Activated CD4-positive, CD25-positive, alpha-beta regulatory T cell (primary cell): ENCODE results near the gene SPHK2.
"Not testable (repeated sequence)": the region's sequence is repeated elsewhere in the genome, so short reads cannot be mapped to it uniquely, and the experiment has no call there.

Experiments
- DNase-seq, 4 experiments: peaks; one replicate each; lab custom pipeline; 2025; lab: John Stamatoyannopoulos, UW

The SPHK2 gene

DNA sequence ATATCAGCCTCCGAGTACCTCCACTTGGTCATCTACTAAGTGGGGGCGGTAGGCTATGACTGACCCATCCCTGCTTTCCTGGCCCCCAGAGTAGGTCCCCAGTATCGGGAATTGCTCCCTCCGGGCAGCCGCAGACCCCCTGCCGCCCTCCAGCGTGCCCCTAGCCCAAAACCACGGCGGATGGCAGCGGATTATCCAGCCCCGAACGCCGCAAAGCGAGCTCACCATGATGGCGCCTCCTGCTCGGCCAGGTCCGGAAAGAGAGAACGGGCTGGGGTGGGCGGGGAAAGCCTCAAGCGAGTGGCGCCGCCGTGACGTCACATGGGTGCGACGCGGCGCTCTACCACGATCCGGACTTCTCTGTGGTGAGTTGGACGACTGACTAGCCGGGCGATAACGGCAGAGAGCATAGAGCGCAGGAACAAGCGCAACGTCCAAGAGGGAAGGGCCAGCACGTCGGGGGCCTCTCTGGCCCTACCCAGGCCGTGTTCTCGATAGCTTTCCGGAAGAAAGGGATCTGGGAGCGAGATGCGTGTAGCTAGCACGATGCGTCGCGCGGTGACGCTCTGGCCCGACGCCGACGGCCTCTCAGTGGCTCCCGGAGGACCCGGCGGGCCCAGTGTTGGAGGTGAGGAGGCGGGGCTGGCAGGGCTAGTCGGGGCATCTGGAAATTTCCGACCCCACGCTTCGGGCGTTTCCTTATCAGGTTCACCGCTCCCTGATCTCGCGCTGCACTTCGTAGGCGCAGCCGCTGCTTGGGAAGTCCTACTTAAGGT, at the start of gene SPHK2, which contains the start of gene RPL18:
TSS of gene SPHK2 (plus strand) at position 591 of the 776 bp plus-strand sequence. CDS start 1,009 bp downstream, outside the sequence.
TSS of gene RPL18 (minus strand) at position 263 of the 776 bp plus-strand sequence. CDS start at position 228, 35 bp downstream.
- DNase-seq = peak; percentile 93 to 96 (median 96)

DNA sequence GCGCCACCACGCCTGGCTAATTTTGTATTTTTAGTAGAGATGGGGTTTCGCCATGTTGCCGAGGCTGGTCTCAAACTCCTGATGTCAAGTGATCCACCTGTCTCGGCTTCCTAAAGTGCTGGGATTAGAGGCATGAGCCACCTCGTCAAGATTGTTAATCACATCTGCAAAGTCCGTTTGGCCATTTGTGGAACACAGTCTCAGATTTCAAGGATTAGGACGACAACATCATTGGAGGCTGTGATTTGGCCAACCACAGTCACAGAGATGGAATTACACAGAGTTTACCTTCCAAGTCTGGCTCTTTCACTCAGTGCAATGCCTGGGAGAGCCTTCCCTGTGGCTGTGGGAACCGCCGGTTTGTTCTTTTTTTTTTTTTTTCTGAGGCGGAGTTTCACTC, 49.5 kb upstream of the SPHK2 start:
- DNase-seq = no peak

DNA sequence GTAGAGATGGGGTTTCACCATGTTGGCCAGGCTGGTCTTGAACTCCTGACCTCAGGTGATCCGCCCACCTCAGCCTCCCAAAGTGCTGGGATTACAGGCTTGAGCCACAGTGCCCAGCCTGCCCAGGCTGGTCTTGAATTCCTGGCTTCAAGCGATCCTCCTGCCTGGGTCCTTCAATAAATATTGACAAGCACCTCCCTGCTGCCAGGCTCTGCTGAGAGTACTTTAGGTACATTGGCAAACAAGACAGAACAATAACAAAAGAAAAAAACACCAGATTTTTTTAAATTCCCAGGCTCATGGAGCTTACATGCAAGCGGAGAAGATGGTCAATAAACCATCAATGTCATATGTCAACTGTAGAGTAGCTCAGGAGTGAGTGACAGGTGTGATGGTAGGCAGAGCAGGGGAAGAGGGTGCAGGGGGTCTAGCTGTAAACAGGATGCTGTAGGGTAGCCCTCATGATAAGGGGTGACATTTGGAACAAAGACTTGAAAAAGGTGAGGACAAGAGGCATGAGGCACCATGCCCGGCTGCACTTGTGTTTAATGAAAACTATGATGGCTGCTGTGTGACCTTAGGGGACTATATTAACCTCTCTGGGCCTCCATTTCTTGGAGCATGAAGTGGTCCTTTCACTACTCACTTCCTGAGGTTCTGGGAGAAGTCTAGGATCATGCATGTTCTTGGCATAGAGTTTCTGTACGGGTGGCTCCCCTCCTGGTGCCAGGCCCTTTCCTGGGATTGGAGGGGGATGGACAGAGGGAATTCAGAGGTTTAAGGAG, 47.7 kb upstream of the SPHK2 start:
- no peak for DNase-seq

DNA sequence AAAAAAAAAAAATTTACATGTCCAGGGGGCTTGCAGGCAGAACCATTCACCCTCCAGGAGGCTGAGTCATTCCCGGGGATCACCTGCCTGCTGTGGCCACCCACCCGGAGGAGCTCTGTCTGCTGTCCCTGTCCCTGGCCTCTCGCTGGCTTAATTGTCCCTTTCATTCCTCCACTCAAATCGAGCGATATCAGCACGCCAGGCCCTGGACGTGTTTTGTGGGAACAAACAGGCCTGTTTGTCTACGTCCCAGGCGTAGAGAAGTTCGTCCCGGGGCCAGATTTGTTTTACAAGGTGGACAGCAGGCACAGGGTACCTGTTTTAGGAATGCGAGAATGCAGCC, 46.2 kb upstream of the SPHK2 start:
- DNase-seq = no peak

DNA sequence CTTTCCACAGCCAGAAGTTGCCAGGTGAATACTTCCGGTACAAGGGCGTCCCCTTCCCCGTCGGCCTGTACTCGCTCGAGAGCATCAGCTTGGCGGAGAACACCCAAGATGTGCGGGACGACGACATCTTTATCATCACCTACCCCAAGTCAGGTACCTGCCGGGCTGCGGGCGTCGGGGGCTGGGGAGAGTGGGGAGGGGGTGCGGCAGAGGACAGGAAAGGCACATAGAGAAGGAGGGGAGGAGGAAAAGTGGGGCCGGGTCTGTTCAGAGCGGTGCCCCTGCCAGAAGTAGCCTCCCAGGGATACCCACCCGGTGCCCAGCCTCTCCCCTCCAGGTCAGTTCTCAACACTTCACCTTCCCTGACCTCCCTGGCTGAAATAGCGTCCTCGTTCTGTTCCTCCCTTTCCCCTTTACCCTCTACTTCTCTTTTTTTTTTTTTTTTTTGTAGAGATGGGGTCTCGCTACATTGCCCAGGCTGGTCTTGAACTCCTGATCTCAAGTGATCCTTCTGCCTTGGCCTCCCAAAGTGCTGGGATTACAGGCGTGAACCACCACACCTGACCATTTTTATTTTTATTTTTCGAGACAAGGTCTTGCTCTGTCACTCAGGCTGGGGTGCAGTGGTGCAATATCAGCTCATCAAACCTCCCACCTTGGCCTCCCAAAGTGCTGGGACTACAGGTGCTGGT, 43.2 kb upstream of the SPHK2 start:
- DNase-seq = no peak

DNA sequence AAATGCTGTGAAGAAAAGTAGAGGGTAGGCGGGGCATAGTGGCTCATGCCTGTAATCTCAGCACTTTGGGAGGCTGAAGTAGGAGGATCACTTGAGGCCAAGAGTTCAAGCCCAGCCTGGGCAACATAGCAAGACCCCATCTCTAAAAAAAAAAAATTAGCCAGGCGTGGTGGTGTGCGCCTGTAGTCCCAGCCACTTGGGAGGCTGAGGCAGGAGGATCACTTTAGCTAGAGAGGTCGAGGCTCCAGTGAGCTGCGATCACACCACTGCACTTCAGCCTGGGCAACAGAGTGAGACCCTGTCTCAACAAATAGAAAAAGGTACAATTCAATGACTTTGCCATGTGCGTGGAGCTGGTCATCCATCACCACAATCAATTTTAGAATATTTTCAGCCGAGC, 41.4 kb upstream of the SPHK2 start:
- DNase-seq = not testable (repeated sequence)

DNA sequence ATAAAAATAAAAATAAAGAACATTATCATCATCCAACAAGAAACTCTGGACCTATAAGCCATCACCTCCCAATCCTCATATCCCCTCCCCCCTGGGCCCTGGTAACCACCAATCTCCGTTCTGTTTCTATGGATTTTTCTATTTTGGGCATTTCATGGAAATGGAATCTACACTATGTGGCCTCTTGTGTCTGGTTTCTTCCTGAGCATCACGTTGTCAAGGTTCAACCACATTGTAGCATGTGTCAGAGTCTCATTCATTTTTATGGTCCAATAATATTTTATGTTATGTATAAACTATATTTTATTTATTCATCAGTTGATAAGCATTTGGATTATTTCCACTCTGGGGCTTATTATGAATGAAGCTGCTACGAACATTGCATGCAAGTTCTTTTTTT, 40.4 kb upstream of the SPHK2 start:
- DNase-seq = no peak

DNA sequence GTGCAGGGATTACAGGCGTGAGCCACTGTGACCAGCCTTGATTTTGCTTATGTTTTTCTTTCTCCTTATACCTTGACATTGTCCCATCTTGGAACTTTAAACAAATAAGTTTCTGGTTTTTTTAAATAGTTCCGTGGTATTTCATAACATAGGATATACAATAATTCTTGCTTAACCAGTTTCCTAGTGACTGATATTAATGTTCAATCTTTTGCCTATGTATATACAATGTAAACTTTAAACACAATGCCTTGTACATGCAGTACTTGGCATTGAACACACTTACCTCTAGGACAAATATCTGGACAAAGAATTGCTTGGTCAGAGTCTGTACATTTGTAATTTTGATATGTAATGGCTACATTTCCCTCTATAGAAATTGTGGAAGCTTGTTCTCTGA, 37.1 kb upstream of the SPHK2 start:
- DNase-seq = no peak

DNA sequence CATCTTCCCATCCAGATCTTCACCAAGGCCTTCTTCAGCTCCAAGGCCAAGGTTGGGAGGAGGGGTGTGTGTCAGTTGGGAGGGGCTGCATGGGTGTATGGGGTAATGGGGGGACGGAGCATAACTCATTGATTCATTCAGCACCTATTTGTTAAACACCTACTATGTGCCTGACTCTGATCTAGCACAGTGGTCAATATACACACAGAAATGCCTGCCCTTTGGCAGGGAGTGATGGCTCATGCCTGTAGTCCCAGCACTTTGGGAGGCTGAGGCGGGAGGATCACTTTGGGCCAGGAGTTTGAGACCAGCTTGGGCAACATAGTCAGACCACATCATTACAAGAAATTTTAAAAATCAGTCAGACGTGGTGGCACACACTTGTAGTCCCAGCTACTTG, 31.9 kb upstream of the SPHK2 start:
- DNase-seq = no peak

DNA sequence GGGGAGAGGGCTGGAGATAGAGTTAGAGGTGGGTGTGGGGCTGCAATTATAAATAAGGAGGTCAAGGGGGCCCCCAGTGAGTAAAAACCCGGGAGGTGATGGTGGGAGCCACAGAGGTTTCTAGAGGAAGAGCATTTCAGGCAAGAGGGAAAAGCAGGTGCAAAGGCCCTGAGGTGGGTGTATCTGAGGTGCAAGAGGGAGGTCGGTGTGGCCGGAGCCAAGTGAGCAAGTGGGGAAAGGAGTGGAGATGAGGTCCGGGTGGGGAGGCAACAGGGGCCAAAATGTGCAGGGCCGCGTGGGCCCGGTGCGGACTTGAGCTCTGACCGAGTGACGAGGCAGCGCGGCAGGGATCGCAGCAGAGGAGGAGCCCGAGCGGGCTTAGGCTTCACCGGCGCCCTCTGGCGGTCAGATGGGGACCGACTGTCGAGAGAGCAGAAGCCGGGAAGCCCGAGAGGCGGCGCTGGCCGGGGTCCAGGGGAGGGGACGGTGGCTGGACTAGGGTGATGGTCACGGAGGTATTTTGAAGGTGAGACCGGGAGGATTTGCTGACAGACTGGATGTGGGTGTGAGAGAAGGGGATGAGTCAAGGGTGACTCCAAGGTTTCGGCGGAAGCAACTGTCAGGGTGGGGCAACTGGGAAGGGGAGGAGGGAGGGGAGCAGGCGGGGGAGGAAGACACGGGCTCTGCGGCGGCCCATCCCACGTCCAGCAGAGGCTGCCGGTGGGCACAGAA, 30.5 kb upstream of the SPHK2 start:
- DNase-seq = peak; percentile 78 to 83 (median 83)

DNA sequence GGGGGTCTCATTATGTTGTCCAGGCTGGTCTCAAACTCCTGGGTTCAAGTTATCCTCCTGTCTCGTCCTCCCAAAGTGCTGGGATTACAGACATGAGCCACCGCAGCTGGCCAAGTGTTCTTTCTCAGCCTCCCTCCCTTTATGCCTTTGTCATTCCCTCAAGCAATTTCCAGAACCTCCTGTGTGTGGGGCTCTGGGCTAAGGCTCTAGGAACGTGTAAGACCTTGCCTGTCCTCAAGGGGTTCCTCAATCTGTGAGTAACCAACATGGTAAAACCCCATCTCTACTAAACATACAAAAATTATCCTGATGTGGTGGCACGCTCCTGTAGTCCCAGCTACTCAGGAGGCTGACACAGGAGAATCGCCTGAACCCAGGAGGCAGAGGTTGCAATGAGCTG, 28.3 kb upstream of the SPHK2 start:
- DNase-seq = no peak

DNA sequence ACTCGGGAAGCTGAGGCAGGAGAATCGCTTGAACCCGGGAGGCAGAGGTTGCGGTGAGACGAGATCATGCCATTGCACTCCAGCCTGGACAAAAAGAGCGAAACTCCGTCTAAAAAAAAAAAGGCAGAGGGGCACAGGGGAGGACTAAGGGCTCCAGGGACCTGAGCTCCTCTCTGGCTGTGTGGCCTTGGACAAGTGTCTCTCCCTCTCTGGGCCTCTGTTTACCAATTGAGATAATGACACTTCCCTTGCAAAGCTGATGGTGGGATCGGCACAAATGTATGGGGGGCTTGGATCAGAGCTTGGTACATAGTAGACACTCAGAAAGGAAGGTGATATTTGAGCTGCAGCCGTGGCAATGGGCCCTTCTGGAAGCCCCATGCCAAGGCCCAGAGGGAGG, 24.1 kb upstream of the SPHK2 start:
- DNase-seq = no peak

DNA sequence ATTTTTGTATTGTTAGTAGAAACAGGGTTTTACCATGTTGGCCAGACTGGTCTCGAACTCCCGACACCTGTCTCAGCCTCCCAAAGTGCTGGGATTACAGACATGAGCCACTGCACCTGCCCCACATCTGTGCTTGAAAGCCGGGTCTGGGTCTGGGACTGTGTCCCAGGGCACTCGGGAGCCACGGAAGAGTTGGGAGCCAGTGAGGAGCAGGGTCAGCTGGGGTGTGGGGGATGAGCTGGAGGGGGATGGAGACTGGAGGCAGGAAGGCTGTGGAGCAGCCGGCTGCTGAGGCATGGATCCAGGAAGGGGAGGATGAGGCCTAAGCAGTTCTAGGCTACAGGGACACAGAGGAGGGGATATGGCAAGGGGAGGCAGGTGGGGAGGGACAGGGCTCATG, 23.5 kb upstream of the SPHK2 start:
- DNase-seq = no peak

DNA sequence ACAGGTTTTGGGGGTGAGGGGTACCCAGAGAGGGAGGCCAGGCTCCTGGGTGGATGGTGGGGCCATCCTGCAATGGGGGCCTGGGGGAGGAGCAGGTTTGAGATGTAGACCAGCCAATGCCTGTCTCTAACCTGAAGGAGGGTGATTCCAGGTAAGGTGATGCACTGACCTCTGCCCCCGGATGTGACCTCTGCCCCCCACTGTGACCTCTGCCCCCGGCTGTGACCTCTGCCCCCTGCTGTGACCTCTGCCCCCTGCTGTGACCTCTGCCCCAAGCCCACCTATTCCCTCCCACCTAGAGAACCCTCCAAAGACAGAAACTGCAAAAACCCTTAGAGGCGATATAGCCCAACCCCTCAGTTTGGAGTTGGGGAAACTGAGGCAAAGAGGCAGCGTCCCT, 23.1 kb upstream of the SPHK2 start:
- DNase-seq = no peak

- DNase-seq = peak in 1 of 4 experiments; percentile 24
These were observed 22.4 kb upstream of the SPHK2 start for GRCh38 chr19:48596679-48597465.

GRCh38 chr19:48598996-48599700, 20.2 kb upstream of the SPHK2 start:
- no peak for DNase-seq

DNA sequence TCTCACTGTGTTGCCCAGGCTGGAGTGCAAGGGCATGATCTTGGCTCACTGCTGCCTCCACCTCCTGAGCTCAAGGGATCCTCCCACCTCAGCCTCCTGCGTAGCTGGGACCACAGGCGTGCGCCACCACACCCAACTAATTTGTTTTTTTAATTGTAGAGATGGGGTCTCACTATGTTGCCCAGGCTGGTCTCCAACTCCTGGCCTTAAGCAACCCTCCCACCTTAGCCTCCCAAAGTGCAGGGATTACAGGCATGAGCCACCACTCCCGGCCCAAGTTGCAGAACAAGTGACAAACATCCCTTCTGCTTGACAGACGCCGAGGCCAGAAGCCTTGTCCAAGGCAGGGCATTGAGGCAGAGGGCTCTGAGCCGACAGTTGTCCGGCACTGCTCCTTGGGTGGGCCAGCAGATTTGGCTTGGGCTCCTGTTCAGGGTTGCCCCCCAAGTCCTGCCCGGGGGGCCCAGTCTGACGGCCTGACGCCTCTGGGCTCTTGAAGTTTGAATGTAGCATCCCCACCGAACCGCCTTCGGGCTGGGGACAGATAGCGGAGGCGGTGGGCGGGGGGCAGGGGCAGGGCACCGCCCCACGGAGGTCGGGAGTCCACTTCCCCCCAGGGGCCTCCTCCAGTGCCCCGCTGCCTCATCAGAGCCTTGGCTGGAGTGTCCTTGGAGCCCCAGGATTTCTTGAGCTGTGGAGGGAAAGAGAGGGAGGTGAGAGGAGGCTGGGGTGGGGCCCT, 18.5 kb upstream of the SPHK2 start:
- no peak for DNase-seq

DNA sequence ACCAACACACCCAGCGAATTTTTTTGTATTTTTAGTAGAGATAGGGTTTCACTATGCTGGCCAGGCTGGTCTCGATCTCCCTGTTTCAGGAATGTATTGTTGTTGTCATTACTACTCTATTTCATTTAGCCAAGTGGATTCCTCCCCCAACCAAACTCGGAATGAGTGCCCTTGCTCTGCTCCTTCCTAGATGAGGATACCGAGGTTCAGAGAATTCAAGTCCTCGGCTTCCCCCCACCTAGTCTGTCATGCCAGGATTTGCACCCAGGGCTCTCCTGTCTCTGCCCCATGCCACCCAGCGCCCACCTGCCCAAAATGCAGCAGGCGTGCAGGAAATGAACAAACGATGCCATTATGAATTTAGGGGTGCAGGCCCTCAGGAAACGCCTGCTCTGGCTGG, 16.3 kb upstream of the SPHK2 start:
- no peak for DNase-seq

DNA sequence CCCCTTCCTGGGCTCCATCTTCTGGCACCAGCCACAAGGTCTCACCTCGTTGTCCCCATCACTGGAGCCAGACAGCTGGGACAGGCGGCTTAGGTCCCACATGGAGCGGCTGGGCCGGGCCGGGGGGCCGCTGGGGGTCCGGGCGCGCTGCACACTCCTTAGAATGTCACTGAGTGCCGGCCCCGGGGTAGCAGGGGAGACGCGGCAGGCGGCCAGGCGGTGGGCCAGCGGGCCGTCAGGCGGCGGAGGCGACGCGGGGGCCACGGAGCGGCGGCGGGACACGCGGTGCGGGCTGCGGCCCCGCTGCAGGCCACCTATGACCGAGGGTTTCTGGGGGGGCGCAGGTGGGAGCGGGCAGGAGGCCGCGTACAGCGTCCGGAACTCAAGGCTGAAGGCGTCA, 15.9 kb upstream of the SPHK2 start:
- DNase-seq = no peak

DNA sequence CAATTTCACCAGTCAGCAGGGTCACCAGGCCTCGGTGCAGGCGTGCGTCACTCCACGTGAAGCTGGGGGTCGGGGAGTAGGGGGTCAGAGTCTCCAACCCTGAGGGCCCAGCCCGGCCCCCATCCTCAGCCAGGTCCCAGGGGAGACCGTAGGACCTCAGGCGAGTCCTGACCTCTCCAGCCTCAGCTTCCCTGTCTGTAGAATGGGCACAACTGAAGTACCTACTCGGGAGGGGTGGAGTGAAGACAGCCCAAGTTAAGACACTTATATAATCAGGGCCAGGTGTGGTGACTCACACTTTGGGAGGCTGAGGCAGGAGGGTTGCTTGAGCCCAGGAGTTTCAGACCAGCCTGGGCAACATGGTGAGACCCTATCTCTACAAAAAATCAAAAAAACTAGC, 15.5 kb upstream of the SPHK2 start:
- no peak for DNase-seq
